ENCODE measurements around the gene TMEM248. TPM values are rescaled to one million over a fixed set of nuclear protein-coding genes. Genes with fewer than 3 reads are reported as not detected.
"Not testable (repeated sequence)": the region's sequence is repeated elsewhere in the genome, so short reads cannot be mapped to it uniquely, and the experiment has no call there.

The TMEM248 gene
- total RNA-seq, 1 experiment from 2014 or later, result 126 TPM

- H3K27me3 ChIP-seq (ENCODE audit: low read length); H3K9me2 ChIP-seq (replicated peaks; ENCODE audit: insufficient read depth, low read length); H3K4me2 ChIP-seq (ENCODE audit: low read depth, low read length, poor library complexity, severe bottlenecking); H3K36me3 ChIP-seq (ENCODE audit: insufficient read depth, low read length); H3K27ac ChIP-seq (ENCODE audit: low read length); H3K9ac ChIP-seq (ENCODE audit: low read length); H2AFZ ChIP-seq (ENCODE audit: low read length); H3K9me3 ChIP-seq (ENCODE audit: low read length); H4K20me1 ChIP-seq (ENCODE audit: insufficient read depth, low read depth, low read length); H3K4me3 ChIP-seq (ENCODE audit: low read length); H3K4me1 ChIP-seq (ENCODE audit: low read length): not testable (repeated sequence)
- peaks cover 30% of the 10 kb centered on the region for H3K79me2 ChIP-seq (ENCODE audit: low read length)
- DNase-seq, result peak; percentile 63
Observed at GRCh38 chr7:67000601-67001258, 79.7 kb downstream of the TMEM248 start.

GRCh38 chr7:67004145-67004544 lies 83.1 kb downstream of the TMEM248 start:
- DNase-seq; H3K27ac ChIP-seq (ENCODE audit: low read length); H3K27me3 ChIP-seq (ENCODE audit: low read length): not testable (repeated sequence)

GRCh38 chr7:67006965-67007364 lies 85.9 kb downstream of the TMEM248 start:
- no peaks in the 10 kb centered on the region for H3K9me3 ChIP-seq (ENCODE audit: low read length)
- H3K4me1 ChIP-seq (ENCODE audit: low read length), result peaks cover 7% of the 10 kb centered on the region
- no peaks in the 10 kb centered on the region for H3K27me3 ChIP-seq (ENCODE audit: low read length)
- no peak overlapping the region for H3K4me2 ChIP-seq (ENCODE audit: low read depth, low read length, poor library complexity, severe bottlenecking)
- no peak overlapping the region for H3K27ac ChIP-seq (ENCODE audit: low read length)
- no peak overlapping the region for H2AFZ ChIP-seq (ENCODE audit: low read length)
- no peaks in the 10 kb centered on the region for H3K9me2 ChIP-seq (replicated peaks; ENCODE audit: insufficient read depth, low read length)
- no peak overlapping the region for H3K9ac ChIP-seq (ENCODE audit: low read length)
- no peak overlapping the region for H3K4me3 ChIP-seq (ENCODE audit: low read length)
- no peaks in the 10 kb centered on the region for H4K20me1 ChIP-seq (ENCODE audit: insufficient read depth, low read depth, low read length)
- peaks cover 20% of the 10 kb centered on the region for H3K36me3 ChIP-seq (ENCODE audit: insufficient read depth, low read length)
- peaks cover 27% of the 10 kb centered on the region for H3K79me2 ChIP-seq (ENCODE audit: low read length)
- peak; percentile 64 for DNase-seq

More at GRCh38 chr7:67004145-67004544, 83.1 kb downstream of the TMEM248 start:
- H3K9ac ChIP-seq (ENCODE audit: low read length); H3K4me2 ChIP-seq (ENCODE audit: low read depth, low read length, poor library complexity, severe bottlenecking); H3K4me1 ChIP-seq (ENCODE audit: low read length); H3K4me3 ChIP-seq (ENCODE audit: low read length); H2AFZ ChIP-seq (ENCODE audit: low read length); H4K20me1 ChIP-seq (ENCODE audit: insufficient read depth, low read depth, low read length); H3K9me3 ChIP-seq (ENCODE audit: low read length); H3K9me2 ChIP-seq (replicated peaks; ENCODE audit: insufficient read depth, low read length): not testable (repeated sequence)
- Histone ChIP-seq H3K79me2 (ENCODE audit: low read length) (peaks cover 25% of the 10 kb centered on the region), H3K36me3 (ENCODE audit: insufficient read depth, low read length) (peaks cover 17% of the 10 kb centered on the region)

Small RNAs within 50 kb of the gene (small RNA-seq; reads per million reads assigned to genes)
- gene RF00017, result not detected
- gene RN7SL43P, result not detected
- not detected for gene RNU6-1254P

Other genes with a start within 250 kb of the TMEM248 start
- 17.8 and 26.1 TPM in 2 replicates for gene RABGEF1, start 180.5 kb upstream of the TMEM248 start, total RNA-seq (2014; rRNA removed; shearing (Covaris generic); ENCODE audit: low replicate concordance)
- 15.0 and 17.5 TPM in 2 replicates for gene SBDS, start 74.4 kb downstream of the TMEM248 start, total RNA-seq (2014; rRNA removed; shearing (Covaris generic); ENCODE audit: low replicate concordance)
- gene TYW1, start 75.6 kb downstream of the TMEM248 start, total RNA-seq (2014; rRNA removed; shearing (Covaris generic); ENCODE audit: low replicate concordance), result 17.3 and 21.5 TPM in 2 replicates